ENCODE measurements around the gene NAT9.

DNA sequence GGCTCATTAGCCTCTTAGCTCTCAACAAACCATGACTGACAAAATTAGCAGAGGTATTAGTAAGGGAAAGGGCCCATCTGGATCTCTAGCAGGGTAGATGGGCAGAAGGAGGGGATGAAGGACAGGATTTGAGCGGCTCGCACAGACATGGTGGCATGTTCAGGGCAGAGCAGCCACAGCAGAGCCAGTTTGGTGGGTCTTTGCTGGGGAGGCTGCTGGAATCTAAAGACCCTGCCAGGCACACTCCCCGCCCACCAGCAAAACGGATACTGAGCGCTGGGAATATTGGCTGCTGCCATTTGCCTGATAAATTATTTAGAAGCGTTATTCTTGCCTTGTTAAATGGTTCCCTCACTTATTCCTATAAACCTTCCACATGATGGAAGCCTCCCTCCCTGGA, 20.7 kb upstream of the NAT9 start:
- no peak for TF ChIP-seq POLR2A (IDR thresholded peaks at IDR 0.05; ENCODE audit: low read length)
- TF ChIP-seq GATA1 (IDR thresholded peaks at IDR 0.05; ENCODE audit: low read depth, low read length), result no peak
